Astrocyte of the hippocampus (primary cell): Measurements from ENCODE around the gene SMOC2.
"Not testable (repeated sequence)": the region's sequence is repeated elsewhere in the genome, so short reads cannot be mapped to it uniquely, and the experiment has no call there.

Experiments used
- DNase-seq: peaks from one replicate; pipeline ENCODE4 v3.0.0; 2011; ENCODE audit warnings: low read depth, low spot score

SMOC2 gene

DNA sequence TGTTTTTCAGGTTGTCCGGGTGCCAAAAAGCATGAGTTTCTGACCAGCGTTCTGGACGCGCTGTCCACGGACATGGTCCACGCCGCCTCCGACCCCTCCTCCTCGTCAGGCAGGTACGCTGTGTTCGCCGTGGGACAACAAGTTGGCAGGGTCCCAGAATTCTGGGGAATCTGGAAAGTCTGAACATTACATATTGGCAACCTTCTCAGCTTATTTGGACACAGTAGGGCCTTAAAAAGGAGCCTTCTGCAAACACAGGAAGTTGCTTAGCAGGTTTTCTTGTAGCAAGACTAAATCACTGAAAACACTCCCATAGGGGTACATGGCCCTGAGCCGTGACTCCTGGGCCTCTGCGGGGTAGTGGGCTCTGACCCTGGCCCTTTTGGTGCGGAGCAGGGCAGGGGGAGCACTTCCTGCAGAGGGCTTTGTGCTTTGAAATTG lies 209.7 kb downstream of the SMOC2 start:
- no peak for DNase-seq

DNA sequence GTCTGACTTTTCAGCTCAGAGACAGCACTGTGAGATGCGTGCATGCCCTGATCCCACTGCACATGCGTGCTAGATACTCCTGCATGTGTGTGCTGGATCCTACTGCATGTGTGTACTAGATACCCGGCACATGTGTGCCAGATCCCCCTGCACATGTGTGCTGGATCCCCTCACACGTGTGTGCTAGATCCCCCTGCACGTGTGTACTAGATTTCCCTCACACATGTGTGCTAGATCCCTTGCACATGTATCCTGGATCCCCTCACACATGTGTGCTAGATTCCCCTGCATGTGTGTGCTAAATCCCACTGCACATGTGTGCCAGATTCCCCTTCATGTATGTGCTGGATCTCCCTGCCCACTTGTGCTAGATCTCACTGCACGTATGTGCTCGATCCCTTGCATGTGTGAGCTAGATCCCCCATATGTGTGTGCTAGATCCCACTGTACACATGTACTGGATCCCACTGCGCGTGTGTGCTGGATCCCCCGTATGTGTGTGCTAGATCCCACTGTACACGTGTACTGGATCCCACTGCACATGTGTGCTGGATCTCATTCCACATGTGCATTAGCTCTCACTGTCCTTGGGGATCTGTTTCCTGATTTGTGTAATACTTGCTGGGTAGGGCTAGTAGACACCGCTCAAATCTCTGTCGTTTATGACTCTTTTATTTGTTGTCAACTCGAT lies 214.6 kb downstream of the SMOC2 start:
- no peak for DNase-seq

GRCh38 chr6:168658059-168658458 lies 217.1 kb downstream of the SMOC2 start:
- DNase-seq = no peak

- DNase-seq = no peak
Observed at GRCh38 chr6:168660400-168660945, 219.5 kb downstream of the SMOC2 start.

- no peak for DNase-seq
Observed at GRCh38 chr6:168662301-168662936, 221.4 kb downstream of the SMOC2 start.

DNA sequence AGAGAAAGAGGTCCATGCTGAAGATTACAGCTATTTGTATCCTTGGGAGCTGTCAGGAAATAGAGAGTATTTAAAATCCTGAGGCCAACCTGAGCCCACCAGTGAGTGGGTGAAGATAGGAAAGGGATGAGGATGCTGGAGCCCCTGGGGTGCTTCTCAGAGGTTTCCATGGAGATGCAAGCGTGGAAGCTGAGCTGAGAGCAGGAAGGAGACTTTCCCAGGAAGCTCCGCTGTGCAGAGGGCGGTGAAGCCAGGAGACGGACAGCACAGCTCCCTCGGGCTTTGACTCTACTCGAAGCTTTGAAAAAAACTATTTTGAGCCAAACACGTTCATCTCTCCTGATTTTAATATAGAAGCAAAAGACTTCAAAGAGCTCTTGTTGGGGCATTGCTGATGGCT lies 222.1 kb downstream of the SMOC2 start:
- no peak for DNase-seq

GRCh38 chr6:168664956-168665355 lies 224.0 kb downstream of the SMOC2 start:
- DNase-seq = no peak

- DNase-seq = no peak
Observed at GRCh38 chr6:168666170-168666569, 225.2 kb downstream of the SMOC2 start.

DNA sequence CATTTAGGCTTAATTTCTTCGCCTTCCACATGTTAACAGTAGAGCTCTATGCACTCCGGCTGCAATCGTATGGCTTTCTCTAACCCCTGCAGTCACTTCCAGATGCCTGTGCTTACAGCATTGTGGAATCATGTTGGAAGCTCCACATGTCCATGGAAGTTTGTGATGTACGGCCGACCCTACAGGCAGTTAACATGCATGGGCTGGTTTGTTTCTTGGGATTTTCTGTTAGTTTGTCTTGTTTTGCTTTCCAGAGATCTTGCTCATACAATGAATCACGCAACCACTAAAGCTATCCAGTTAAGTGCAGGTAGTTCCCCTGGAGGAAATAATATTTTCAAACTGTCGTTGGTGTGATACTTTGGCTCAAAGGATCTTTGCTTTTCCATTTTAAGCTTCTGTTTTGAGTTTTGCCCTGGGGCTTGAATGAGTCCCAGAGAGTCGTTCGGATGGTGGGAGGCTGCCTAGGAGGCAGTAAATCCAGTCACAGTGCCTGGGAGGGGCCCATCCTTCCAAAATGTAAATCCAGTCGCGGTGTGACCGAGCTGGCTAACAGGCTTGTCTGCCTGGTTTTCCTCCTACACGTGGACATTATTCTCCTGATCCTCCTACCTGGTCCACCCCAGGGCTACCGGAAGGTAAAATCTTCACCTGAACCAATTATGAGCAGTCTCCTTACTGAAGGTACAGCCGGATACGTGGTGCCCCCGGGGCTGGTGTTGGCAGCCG lies 225.9 kb downstream of the SMOC2 start:
- no peak for DNase-seq

DNA sequence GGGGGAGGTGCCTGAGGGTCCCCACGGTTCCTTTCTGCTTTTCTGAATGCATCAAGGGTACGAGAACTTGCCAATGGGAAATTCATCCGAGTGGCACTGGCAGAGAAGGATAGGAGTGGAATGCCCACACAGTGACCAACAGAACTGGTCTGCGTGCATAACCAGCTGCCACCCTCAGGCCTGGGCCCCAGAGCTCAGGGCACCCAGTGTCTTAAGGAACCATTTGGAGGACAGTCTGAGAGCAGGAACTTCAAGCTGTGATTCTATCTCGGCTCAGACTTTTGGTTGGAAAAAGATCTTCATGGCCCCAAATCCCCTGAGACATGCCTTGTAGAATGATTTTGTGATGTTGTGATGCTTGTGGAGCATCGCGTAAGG lies 226.4 kb downstream of the SMOC2 start:
- no peak for DNase-seq

DNA sequence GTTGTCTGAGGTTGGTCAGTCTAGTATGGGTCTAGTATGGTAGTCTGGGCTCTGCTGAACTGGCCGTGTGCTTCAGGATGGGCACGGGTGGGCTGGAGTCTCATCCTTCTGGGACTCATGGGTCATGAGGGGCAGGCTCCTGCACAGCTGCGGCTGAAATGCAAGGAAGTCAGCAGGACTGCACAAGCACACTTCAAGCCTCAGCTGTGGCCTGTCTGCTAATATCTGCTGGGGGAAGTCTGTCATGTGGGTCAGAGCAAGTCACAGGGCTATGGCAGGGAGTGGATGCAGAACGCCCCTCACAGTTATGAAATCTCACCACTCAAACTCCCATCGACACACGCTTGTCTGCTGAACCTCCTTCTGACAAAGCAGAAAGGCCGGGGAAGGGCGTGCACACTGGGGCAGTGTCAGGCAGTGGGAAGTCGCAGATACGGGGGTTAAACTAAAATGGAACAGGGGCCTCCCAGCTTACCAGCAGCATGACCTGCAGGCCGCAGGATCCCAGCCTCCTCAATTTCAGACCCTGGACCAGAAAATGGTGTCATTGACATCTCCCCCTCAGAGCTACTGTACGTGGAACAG lies 229.5 kb downstream of the SMOC2 start:
- no peak for DNase-seq

GRCh38 chr6:168671028-168671862 lies 230.3 kb downstream of the SMOC2 start:
- DNase-seq = no peak

DNA sequence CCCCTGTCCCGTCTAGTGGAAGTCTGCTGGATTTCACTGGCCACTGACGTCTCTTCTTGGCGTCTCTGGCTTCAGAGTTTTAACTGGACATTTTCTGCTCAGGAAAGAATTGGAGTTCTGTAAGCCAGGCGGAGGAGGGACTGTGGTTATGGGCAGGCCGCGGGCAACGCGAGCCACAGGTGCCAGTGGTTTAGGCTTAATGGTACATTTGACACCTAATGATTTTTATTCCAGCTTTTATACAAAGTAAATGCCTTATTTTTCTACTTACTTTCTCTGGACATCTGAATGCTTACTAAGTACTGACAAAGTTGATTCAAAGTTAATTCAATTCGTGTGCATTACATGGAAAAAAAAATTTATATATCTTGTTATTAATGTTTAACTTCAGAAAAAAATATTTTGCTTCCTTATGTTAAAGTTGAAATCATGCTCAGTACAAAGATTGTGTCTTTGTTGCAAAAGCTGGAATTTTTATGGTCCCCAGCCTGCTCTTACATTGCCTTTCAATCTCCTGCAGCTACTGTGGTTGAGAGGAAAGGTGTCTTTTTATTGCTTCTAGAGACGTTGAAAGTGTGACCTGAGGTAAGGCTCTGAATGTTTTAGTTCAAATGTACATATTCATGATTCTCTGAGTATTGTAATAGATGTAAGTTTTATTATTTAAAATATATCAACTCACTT lies 231.0 kb downstream of the SMOC2 start:
- DNase-seq = no peak

DNA sequence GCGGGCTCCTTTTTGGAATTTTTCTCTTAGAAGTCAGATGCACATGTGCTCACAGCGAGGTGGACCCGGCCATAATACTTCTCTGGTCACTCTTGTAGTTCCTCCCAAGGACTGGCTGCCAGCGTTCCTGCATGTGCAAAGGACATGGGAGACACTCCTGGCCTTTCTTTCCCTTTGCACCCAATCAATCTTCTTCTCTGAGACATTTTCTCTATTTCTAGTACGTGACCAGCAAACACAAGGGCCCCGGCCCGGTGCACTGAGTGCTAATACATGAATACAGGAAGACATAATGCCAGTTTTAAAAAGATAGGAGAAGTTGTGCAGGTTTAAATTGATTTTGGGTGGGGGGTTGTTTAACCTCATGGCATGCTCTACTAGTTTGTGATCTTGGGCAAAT lies 233.6 kb downstream of the SMOC2 start:
- no peak for DNase-seq

DNA sequence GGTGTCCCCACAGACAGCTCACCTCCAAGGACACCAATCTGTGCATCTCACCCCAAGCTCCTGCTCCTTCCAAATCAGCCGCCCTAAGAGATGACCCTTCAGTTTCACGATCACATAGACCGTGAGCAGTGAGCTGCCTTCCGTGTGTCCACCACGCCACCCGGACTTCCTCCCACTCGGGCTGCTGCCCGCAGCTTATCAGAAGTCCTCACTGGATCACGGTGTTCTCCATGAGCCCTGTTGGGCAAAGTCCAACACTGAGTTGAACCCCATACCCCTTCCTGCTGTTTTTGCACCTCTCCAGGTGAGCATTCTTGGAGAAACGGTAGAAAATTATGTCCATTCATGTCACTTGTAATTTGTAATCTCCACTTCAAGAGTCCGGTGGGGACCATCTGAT lies 234.4 kb downstream of the SMOC2 start:
- no peak for DNase-seq

DNA sequence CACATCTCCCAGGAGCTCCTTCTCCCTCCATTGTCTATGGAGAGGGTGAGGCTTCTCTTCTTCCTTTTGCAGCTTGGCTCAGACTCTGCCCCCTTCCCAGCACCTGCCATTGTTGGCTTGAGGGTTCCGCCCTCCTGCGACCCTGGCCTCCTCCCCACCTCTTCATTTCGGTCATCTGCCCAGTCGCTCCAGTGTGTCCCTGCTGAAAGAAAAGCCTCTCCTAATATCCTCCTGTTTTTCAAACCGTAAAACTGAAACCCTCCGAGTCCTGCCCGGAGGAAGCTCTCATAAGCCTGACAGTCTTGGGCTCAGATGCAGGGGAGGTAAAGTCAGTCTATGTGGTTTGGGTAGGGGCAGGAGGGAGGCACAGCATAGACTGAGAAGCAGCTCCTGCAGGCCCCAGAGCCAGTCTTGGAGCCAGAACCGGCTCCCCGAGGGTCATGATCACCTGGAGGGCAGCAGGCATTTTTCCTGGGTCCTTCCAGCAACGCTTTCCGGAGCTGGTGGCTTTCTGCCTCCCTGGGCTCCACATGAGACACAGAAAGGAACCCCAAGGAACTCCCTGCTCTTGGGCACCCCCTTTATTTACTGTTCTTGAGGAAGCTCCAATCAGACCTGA lies 235.1 kb downstream of the SMOC2 start:
- no peak for DNase-seq

GRCh38 chr6:168676552-168677322 lies 235.8 kb downstream of the SMOC2 start:
- no peak for DNase-seq

GRCh38 chr6:168677323-168677781 lies 236.4 kb downstream of the SMOC2 start:
- not testable (repeated sequence) for DNase-seq

DNA sequence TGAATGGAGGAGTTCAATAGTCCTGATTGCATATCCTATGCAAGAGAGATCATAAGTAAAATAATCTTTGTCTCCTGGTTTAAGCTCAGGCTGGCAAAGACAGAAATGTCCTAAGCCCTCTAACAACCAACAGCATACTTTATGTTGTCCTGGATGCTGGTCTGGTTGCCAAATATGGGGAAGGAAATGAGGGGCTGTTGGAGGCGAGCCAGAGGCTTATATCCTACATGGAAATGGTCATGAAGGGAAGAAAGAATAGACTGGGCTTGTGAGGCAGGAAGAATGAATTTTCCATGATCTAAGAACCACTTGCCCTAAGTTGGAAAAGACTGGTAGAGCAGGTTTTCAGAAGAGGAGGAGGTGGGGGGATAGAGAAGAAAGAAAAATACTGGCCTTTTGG lies 237.1 kb downstream of the SMOC2 start:
- DNase-seq = no peak
